ENCODE measurements around the gene TP53BP2. TPM values are rescaled to one million over a fixed set of nuclear protein-coding genes. Genes with fewer than 3 reads are reported as not detected.

TP53BP2 gene
- polyA plus RNA-seq, 1 donor from 2014 or later = 25.2 TPM

- TF ChIP-seq RAD21 (conservative IDR thresholded peaks at IDR 0.05) (no peak), SMC3 (conservative IDR thresholded peaks at IDR 0.05; ENCODE audit: poor library complexity) (no peak), POLR2AphosphoS5 (IDR thresholded peaks at IDR 0.05) (no peak), REST (IDR thresholded peaks at IDR 0.05; ENCODE audit: borderline replicate concordance) (no peak), MXI1 (conservative IDR thresholded peaks at IDR 0.05; ENCODE audit: poor library complexity, severe bottlenecking) (no peak), TAF1 (IDR thresholded peaks at IDR 0.05; ENCODE audit: low read depth) (no peak), EZH2 (IDR thresholded peaks at IDR 0.05; ENCODE audit: borderline replicate concordance, insufficient read depth, low read length, poor library complexity, severe bottlenecking) (no peak), EP300 (conservative IDR thresholded peaks at IDR 0.05; ENCODE audit: poor library complexity, severe bottlenecking) (no peak)
- TF ChIP-seq, protein P1, sequence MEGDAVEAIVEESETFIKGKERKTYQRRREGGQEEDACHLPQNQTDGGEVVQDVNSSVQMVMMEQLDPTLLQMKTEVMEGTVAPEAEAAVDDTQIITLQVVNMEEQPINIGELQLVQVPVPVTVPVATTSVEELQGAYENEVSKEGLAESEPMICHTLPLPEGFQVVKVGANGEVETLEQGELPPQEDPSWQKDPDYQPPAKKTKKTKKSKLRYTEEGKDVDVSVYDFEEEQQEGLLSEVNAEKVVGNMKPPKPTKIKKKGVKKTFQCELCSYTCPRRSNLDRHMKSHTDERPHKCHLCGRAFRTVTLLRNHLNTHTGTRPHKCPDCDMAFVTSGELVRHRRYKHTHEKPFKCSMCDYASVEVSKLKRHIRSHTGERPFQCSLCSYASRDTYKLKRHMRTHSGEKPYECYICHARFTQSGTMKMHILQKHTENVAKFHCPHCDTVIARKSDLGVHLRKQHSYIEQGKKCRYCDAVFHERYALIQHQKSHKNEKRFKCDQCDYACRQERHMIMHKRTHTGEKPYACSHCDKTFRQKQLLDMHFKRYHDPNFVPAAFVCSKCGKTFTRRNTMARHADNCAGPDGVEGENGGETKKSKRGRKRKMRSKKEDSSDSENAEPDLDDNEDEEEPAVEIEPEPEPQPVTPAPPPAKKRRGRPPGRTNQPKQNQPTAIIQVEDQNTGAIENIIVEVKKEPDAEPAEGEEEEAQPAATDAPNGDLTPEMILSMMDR (IDR thresholded peaks at IDR 0.05; ENCODE audit: poor library complexity, severe bottlenecking) = no peak
- Histone ChIP-seq H3K36me3 (ENCODE audit: insufficient read depth, low read length) (peaks cover 7% of the 10 kb centered on the region), H4K20me1 (ENCODE audit: insufficient read depth) (no peaks in the 10 kb centered on the region), H3F3A (ENCODE audit: insufficient read depth, low read length, poor library complexity, severe bottlenecking) (no peaks in the 10 kb centered on the region), H3K9me2 (ENCODE audit: insufficient read depth, low read length) (no peaks in the 10 kb centered on the region), H3K27ac (ENCODE audit: low read length) (no peak overlapping the region), H3K27me3 (ENCODE audit: insufficient read depth, low read depth, low read length) (no peaks in the 10 kb centered on the region), H2AFZ (ENCODE audit: low read depth, low read length) (no peak overlapping the region), H3K79me2 (replicated peaks; ENCODE audit: insufficient read depth, low read length) (no peaks in the 10 kb centered on the region), H3K4me2 (ENCODE audit: low read length) (no peak overlapping the region), H3K9ac (ENCODE audit: low read length) (no peak overlapping the region), H3K4me3 (ENCODE audit: low read length) (no peak overlapping the region), H3K9me3 (ENCODE audit: low read length) (no peaks in the 10 kb centered on the region)
Observed at GRCh38 chr1:223788746-223789415, 56.9 kb downstream of the TP53BP2 start.

- TF ChIP-seq EZH2 (IDR thresholded peaks at IDR 0.05; ENCODE audit: borderline replicate concordance, insufficient read depth, low read length, poor library complexity, severe bottlenecking) (no peak), SMC3 (conservative IDR thresholded peaks at IDR 0.05; ENCODE audit: poor library complexity) (no peak), TAF1 (IDR thresholded peaks at IDR 0.05; ENCODE audit: low read depth) (no peak), MXI1 (conservative IDR thresholded peaks at IDR 0.05; ENCODE audit: poor library complexity, severe bottlenecking) (no peak), EP300 (conservative IDR thresholded peaks at IDR 0.05; ENCODE audit: poor library complexity, severe bottlenecking) (no peak), REST (IDR thresholded peaks at IDR 0.05; ENCODE audit: borderline replicate concordance) (no peak), RAD21 (conservative IDR thresholded peaks at IDR 0.05) (no peak), POLR2AphosphoS5 (IDR thresholded peaks at IDR 0.05) (no peak)
- TF ChIP-seq, protein P1 (IDR thresholded peaks at IDR 0.05; ENCODE audit: poor library complexity, severe bottlenecking) = no peak
Observed at GRCh38 chr1:223785808-223786207, 59.9 kb downstream of the TP53BP2 start.

More at GRCh38 chr1:223785808-223786207, 59.9 kb downstream of the TP53BP2 start:
- no peak overlapping the region for H3K9ac ChIP-seq (ENCODE audit: low read length)
- H3K4me3 ChIP-seq (ENCODE audit: low read length) = no peak overlapping the region
- H3F3A ChIP-seq (ENCODE audit: insufficient read depth, low read length, poor library complexity, severe bottlenecking) = no peaks in the 10 kb centered on the region
- no peaks in the 10 kb centered on the region for H4K20me1 ChIP-seq (ENCODE audit: insufficient read depth)
- H3K9me2 ChIP-seq (ENCODE audit: insufficient read depth, low read length) = no peaks in the 10 kb centered on the region
- H2AFZ ChIP-seq (ENCODE audit: low read depth, low read length) = no peak overlapping the region
- no peaks in the 10 kb centered on the region for H3K79me2 ChIP-seq (replicated peaks; ENCODE audit: insufficient read depth, low read length)
- no peaks in the 10 kb centered on the region for H3K9me3 ChIP-seq (ENCODE audit: low read length)
- no peak overlapping the region for H3K4me2 ChIP-seq (ENCODE audit: low read length)
- peaks cover 10% of the 10 kb centered on the region for H3K36me3 ChIP-seq (ENCODE audit: insufficient read depth, low read length)
- H3K27ac ChIP-seq (ENCODE audit: low read length) = no peak overlapping the region
- no peaks in the 10 kb centered on the region for H3K27me3 ChIP-seq (ENCODE audit: insufficient read depth, low read depth, low read length)

Data from neural cell (in vitro differentiated cells).